Measurements from ENCODE around the gene ASTN2.

ASTN2 gene

DNA sequence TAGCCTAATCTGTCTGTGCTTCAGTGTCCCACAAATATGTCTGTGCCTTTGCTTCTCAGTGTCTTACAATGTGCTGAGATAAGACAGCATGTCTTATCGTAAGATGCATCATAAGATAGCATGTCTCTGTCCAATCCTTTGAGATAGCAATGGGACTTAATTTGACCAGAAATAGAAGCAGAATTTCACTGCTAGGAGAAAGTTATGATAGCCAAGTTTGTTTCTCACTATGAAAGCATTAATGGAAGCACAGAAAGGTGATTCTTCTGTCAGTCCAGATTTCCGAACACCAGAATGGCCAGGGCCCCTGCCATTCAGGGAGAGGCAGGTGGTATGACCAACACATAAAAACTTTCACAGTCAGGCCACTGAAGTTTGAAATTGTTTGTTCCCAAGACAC is 616.3 kb downstream of the ASTN2 start:
- DNase-seq (ENCODE audit: low spot score) = no peak
- Histone ChIP-seq H3K27ac (no peak overlapping the region), H3K4me3 (no peak overlapping the region)
- TF ChIP-seq CTCF (IDR thresholded peaks at IDR 0.05) = no peak

DNA sequence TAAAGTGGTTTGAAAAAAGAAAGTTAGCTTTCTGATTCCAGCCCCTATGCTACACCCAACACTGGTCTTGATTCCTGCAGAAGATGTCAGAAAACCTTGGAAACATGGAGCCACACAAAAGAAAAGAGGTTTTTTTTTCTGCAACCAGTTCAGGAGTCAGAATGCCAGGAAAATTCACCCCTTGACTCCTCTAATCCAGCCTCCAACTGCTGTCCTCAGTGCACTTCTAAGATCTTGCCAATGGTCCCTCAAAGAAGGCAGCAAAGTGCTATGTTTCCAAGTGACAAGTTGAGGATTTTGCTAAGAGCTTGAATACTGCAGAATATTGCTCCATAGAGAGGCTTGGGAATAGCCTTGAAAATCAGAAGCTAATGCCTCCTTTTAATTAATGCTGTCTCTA is 617.6 kb downstream of the ASTN2 start:
- no peak for DNase-seq (ENCODE audit: low spot score)
- Histone ChIP-seq H3K4me3 (no peak overlapping the region), H3K27ac (no peak overlapping the region)
- no peak for TF ChIP-seq CTCF (IDR thresholded peaks at IDR 0.05)

DNA sequence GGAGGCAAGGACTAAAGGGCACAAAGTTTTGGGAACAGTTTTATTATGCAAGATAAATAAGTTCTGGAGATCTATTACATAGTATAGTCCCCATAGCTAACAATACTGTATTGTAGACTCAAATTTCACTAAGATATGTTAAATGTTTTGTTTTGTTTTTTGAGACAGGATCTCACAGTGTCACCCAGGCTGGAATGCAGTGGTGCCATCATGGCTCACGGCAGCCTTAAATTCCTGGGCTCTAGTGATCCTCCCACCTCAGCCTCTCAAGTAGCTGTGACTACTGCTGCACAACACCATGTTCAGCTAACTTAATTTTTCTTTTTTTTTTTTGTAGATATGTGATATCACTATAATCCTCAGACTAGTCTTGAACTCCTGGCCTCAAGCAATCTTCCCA is 618.2 kb downstream of the ASTN2 start:
- TF ChIP-seq CTCF (IDR thresholded peaks at IDR 0.05) = no peak
- Histone ChIP-seq H3K27ac (no peak overlapping the region), H3K4me3 (no peak overlapping the region)
- DNase-seq (ENCODE audit: low spot score) = no peak

GRCh38 chr9:116795821-116796220 is 619.0 kb downstream of the ASTN2 start:
- no peak overlapping the region for H3K4me3 ChIP-seq
- no peak for DNase-seq (ENCODE audit: low spot score)
- no peak for TF ChIP-seq CTCF (IDR thresholded peaks at IDR 0.05)
- no peak overlapping the region for H3K27ac ChIP-seq

DNA sequence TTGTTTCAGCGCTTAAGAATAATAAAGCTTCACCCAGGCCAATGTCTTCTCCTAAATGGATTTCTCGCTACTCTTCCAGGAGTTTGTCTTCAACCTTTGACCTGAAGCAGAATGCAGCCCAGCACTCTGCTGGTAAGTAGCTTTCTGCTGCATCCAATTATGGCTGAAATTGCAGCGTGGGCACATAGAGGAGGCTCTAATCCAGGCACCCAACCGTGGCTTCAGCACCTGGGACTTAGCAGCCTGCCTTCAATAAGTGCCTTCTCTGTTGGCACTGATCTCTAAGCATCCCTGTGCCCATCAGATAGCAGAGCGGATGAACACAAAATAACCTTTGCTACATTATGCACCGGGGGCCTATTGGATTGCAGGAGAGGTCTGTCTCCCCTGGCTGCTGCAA is 622.6 kb downstream of the ASTN2 start:
- Histone ChIP-seq H3K27ac (no peak overlapping the region), H3K4me3 (no peak overlapping the region)
- no peak for TF ChIP-seq CTCF (IDR thresholded peaks at IDR 0.05)
- DNase-seq (ENCODE audit: low spot score) = no peak

GRCh38 chr9:116791326-116791725 is 623.5 kb downstream of the ASTN2 start:
- no peak for DNase-seq (ENCODE audit: low spot score)
- H3K27ac ChIP-seq = no peak overlapping the region
- TF ChIP-seq CTCF (IDR thresholded peaks at IDR 0.05) = no peak
- no peak overlapping the region for H3K4me3 ChIP-seq

- no peak overlapping the region for H3K27ac ChIP-seq
- TF ChIP-seq CTCF (IDR thresholded peaks at IDR 0.05) = no peak
- no peak for DNase-seq (ENCODE audit: low spot score)
Measured at GRCh38 chr9:116789081-116789480, 625.8 kb downstream of the ASTN2 start.

More at GRCh38 chr9:116789081-116789480, 625.8 kb downstream of the ASTN2 start:
- no peak overlapping the region for H3K4me3 ChIP-seq
